HepG2 (cell line): ENCODE measurements around the gene ANKRD30A. TPM values are rescaled to one million over a fixed set of nuclear protein-coding genes. Genes with fewer than 3 reads are reported as not detected.

Source experiments
- ATAC-seq: fragments of 200-7000 bp; cut with Tn5 transposase; 3 replicates; pipeline ENCODE4 v1.9.1; 2020; ENCODE audit warnings: mild to moderate bottlenecking, moderate library complexity
- BruUV-seq: library from RNA; stranded (reverse); fragments of 400-500 nt; replicated peaks from 2 replicates; lab custom pipeline; 2021; lab: Mats Ljungman, UMichigan
- CTCF ChIA-PET: fragments of 300-600 bp; formaldehyde crosslinking; extraction: SDS; loops from one replicate; lab custom pipeline; 2021; ENCODE audit warnings: low total read pairs, inconsistent platforms, low intra/inter-chr PET ratio; lab: Yijun Ruan, JAX
- POLR2A ChIA-PET: fragments of 350-600 bp; sonication (Branson Sonifier 250); formaldehyde crosslinking; loops from one replicate; lab custom pipeline; 2020; ENCODE audit warnings: antibody characterized with exemption, inconsistent platforms; lab: Yijun Ruan, JAX
- DNase-seq: peaks from one replicate; pipeline ENCODE4 v3.0.0-alpha.2; 2015; ENCODE audit warnings: low spot score
- FAIRE-seq: peaks from 3 replicates; lab custom pipeline; 2011; peaks lifted over from hg19 to GRCh38; lab: Jason Lieb, UNC
- H2AFZ ChIP-seq: one replicate; pipeline ENCODE4 v1.6.1; 2011; ENCODE audit warnings: low read length, inconsistent platforms
- H3K27ac ChIP-seq: fragments of 300-600 bp; 3 replicates; pipeline ENCODE4 v1.8.0; 2011; ENCODE audit warnings: mixed run types, mild to moderate bottlenecking, mixed read lengths, low read length, inconsistent platforms; ENCODE audit not compliant: insufficient read depth; ENCODE audit errors: extremely low read length
- H3K27me3 ChIP-seq, 2 experiments: fragments of 200-600 bp in 1 of 2; 2 replicates in 1 of 2; 3 replicates in 1 of 2; pipeline versions ENCODE4 v1.6.0 to v1.8.0; 2011; ENCODE audit warnings: low read length in 2 of 2, mild to moderate bottlenecking in 2 of 2, moderate library complexity in 2 of 2, inconsistent platforms in 1 of 2; ENCODE audit not compliant: insufficient read depth in 2 of 2, control insufficient read depth in 1 of 2
- H3K36me3 ChIP-seq, 2 experiments: fragments of 200-600 bp in 1 of 2; replicated peaks in 1 of 2; 2 replicates in 1 of 2; 3 replicates in 1 of 2; pipeline versions ENCODE4 v1.5.1 to v1.8.0; 2011; ENCODE audit warnings: low read length in 2 of 2, inconsistent platforms in 1 of 2; ENCODE audit not compliant: insufficient read depth in 2 of 2, control insufficient read depth in 1 of 2
- H3K4me1 ChIP-seq: 2 replicates; pipeline ENCODE4 v1.5.1; 2012; ENCODE audit warnings: low read length, inconsistent platforms; ENCODE audit not compliant: insufficient read depth
- H3K4me2 ChIP-seq: 2 replicates; pipeline ENCODE4 v1.6.0; 2011; ENCODE audit warnings: low read depth, low read length, inconsistent platforms
- H3K4me3 ChIP-seq, 3 experiments: fragments of 200-600 bp in 1 of 3; sonication (generic), shearing (Covaris generic) in 1 of 3; replicated peaks in 1 of 3; 2 replicates each; pipeline ENCODE4 v1.5.1; 2011 to 2016; ENCODE audit warnings: low read length in 3 of 3, inconsistent platforms in 2 of 3, low read depth in 2 of 3, mild to moderate bottlenecking in 2 of 3, control low read depth in 1 of 3, mixed read lengths in 1 of 3; ENCODE audit not compliant: insufficient read depth in 1 of 3
- H3K79me2 ChIP-seq: one replicate; pipeline ENCODE4 v1.6.1; 2011; ENCODE audit warnings: low read length, inconsistent platforms; ENCODE audit not compliant: insufficient read depth
- H3K9ac ChIP-seq: 2 replicates; pipeline ENCODE4 v1.6.0; 2011; ENCODE audit warnings: mild to moderate bottlenecking, low read depth, low read length, inconsistent platforms; ENCODE audit not compliant: insufficient read depth
- H3K9me3 ChIP-seq: 2 replicates; pipeline ENCODE4 v1.5.1; 2012; ENCODE audit warnings: mild to moderate bottlenecking, low read length
- H4K20me1 ChIP-seq: 2 replicates; pipeline ENCODE4 v1.6.0; 2011; ENCODE audit warnings: inconsistent platforms, mild to moderate bottlenecking, low read length, moderate library complexity; ENCODE audit not compliant: insufficient read depth
- HIVEP1 ChIP-seq: sonication (generic); formaldehyde crosslinking; IDR thresholded peaks from 2 replicates; pipeline ENCODE4 v1.4.0; 2020; ENCODE audit warnings: mild to moderate bottlenecking, missing genetic modification reagents
- IRF2 ChIP-seq: IDR thresholded peaks from 2 replicates; pipeline ENCODE4 v1.6.1; 2018; ENCODE audit warnings: missing genetic modification reagents, missing compliant biosample characterization
- JUND ChIP-seq: sonication (generic); formaldehyde crosslinking; IDR thresholded peaks from 2 replicates; pipeline ENCODE4 v1.8.0; 2022; ENCODE audit warnings: mild to moderate bottlenecking, missing genetic modification reagents
- KLF6 ChIP-seq: IDR thresholded peaks from 2 replicates; pipeline ENCODE4 v1.8.0; 2016; ENCODE audit warnings: missing biosample characterization, missing genetic modification reagents
- MAFK ChIP-seq, 2 experiments: IDR thresholded peaks in 1 of 2; conservative IDR thresholded peaks in 1 of 2; 2 replicates each; pipeline ENCODE4 v1.6.1; 2011; ENCODE audit warnings: improper control_type of control experiment in 2 of 2, low read length in 2 of 2
- MEIS1 ChIP-seq: sonication (generic); formaldehyde crosslinking; IDR thresholded peaks from 2 replicates; pipeline ENCODE4 v1.9.0; 2021; ENCODE audit warnings: mild to moderate bottlenecking, missing genetic modification reagents, moderate library complexity, borderline replicate concordance
- NR3C1 ChIP-seq: sonication (generic); formaldehyde crosslinking; IDR thresholded peaks from 2 replicates; pipeline ENCODE4 v1.4.0; 2020; ENCODE audit warnings: missing genetic modification reagents
- RXRB ChIP-seq: IDR thresholded peaks from 2 replicates; pipeline ENCODE4 v1.6.1; 2016; ENCODE audit warnings: borderline replicate concordance, missing genetic modification reagents, missing compliant biosample characterization
- SIN3B ChIP-seq: fragments of 150-350 bp; IDR thresholded peaks from 2 replicates; pipeline ENCODE4 v1.6.1; 2014; ENCODE audit warnings: low read length
- ZBTB7A ChIP-seq: sonication (generic); formaldehyde crosslinking; IDR thresholded peaks from 2 replicates; pipeline ENCODE4 v1.8.0; 2022; ENCODE audit warnings: mild to moderate bottlenecking, missing genetic modification reagents
- ZFYVE20 ChIP-seq: sonication (generic); formaldehyde crosslinking; IDR thresholded peaks from 2 replicates; pipeline ENCODE4 v1.8.0; 2023; ENCODE audit warnings: low read depth, mild to moderate bottlenecking, moderate library complexity, missing genetic modification reagents, borderline replicate concordance
- ZNF180 ChIP-seq: sonication (generic); formaldehyde crosslinking; IDR thresholded peaks from 2 replicates; pipeline ENCODE4 v1.4.0; 2020; ENCODE audit warnings: low read depth, missing genetic modification reagents, borderline replicate concordance
- ZNF337 ChIP-seq: sonication (generic); formaldehyde crosslinking; IDR thresholded peaks from 2 replicates; pipeline ENCODE4 v1.5.1; 2020; ENCODE audit warnings: missing genetic modification reagents, low read depth, mild to moderate bottlenecking, borderline replicate concordance
- ZNF34 ChIP-seq: sonication (generic); formaldehyde crosslinking; IDR thresholded peaks from 2 replicates; pipeline ENCODE4 v1.4.0; 2020; ENCODE audit warnings: mild to moderate bottlenecking, missing genetic modification reagents, borderline replicate concordance
- ZNF572 ChIP-seq: sonication (generic); formaldehyde crosslinking; IDR thresholded peaks from 2 replicates; pipeline ENCODE4 v1.5.1; 2020; ENCODE audit warnings: mild to moderate bottlenecking, missing genetic modification reagents
- ZNF7 ChIP-seq: IDR thresholded peaks from 2 replicates; pipeline ENCODE4 v1.6.1; 2016; ENCODE audit warnings: missing biosample characterization, missing genetic modification reagents
- WGBS: methylation state at CpG from one replicate; pipeline ENCODE4 v1.1.6; 2017; ENCODE audit warnings: low lambda C conversion rate; 5-methylcytosine and 5-hydroxymethylcytosine counted together
- in situ Hi-C: cut with HindIII; loops from 2 replicates; pipeline ENCODE4 v1.10.0; 2017; ENCODE audit warnings: low pct_unique_long_range_greater_than_20kb; ENCODE audit not compliant: extremely low pct_ligation_motif_present
- intact Hi-C: fragments of 100-400 bp; cut with micrococcal nuclease; formaldehyde crosslinking; loops from one replicate; pipeline ENCODE4 v1.10.0; 2022; ENCODE audit not compliant: unreplicated experiment
- polyA plus RNA-seq, 8 experiments: library from polyadenylated mRNA; depleted of rRNA in 3 of 8; stranded (reverse) in 7 of 8; unstranded in 1 of 8; fragments of >200 nt; fragmentation: Illumina TruSeq in 4 of 8; extraction: Trizol in 4 of 8; gene quantifications; 2 replicates each; pipeline versions ENCODE4 v1.2.1 to v1.2.3, GENCODE V29; 2011 to 2016; ENCODE audit warnings: low read depth in 4 of 8, missing spikeins in 1 of 8, mixed read lengths in 1 of 8; ENCODE audit not compliant: insufficient read depth in 1 of 8
- total RNA-seq, 5 experiments: library from RNA; depleted of rRNA; stranded (reverse); fragments of >200 nt; fragmentation: Illumina TruSeq; extraction: Trizol; gene quantifications; 2 replicates each; pipeline ENCODE4 v1.2.3, GENCODE V29; 2016; ENCODE audit warnings: low read depth in 1 of 5
- TF ChIP-seq, protein P1 (sequence below): IDR thresholded peaks from 2 replicates; pipeline ENCODE4 v1.6.1; 2016; ENCODE audit warnings: low read depth
- TF ChIP-seq, protein P2 (sequence below): sonication (generic); formaldehyde crosslinking; IDR thresholded peaks from 2 replicates; pipeline ENCODE4 v1.8.0; 2022; ENCODE audit warnings: mild to moderate bottlenecking, missing genetic modification reagents, moderate library complexity
- TF ChIP-seq, protein P3 (sequence below): sonication (generic); formaldehyde crosslinking; IDR thresholded peaks from 2 replicates; pipeline ENCODE4 v1.8.1; 2023; ENCODE audit warnings: mild to moderate bottlenecking, moderate library complexity, missing genetic modification reagents

Gene ANKRD30A
- total and polyA plus RNA-seq, 2 of the 13 experiments (the other 11 are each of a cell fraction or from before 2014, with no cell fraction given): not detected

DNA sequence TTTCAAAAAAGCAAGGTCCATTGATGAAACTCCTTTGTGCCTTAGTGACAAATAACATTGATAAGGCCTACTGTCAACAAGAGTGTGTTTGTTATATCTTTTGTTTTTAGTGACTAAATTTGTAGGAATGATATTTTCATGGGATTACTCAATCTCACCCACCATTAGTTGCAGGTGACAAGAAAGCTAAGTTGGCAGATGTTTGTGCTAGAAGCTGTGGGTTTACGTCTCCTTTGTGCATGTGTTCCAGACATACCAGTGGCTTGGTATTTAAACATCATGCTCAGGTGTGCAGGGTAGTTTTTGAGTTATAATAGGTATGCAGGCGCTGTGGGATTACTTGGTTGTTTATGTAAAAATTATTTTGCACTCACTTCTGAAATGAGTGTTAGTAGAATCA, 178.6 kb downstream of the ANKRD30A start:
- Histone ChIP-seq H3K36me3 (no peaks in the 10 kb centered on the region), H3K4me2 (no peak overlapping the region)
- no peak for FAIRE-seq
- TF ChIP-seq, protein P1, sequence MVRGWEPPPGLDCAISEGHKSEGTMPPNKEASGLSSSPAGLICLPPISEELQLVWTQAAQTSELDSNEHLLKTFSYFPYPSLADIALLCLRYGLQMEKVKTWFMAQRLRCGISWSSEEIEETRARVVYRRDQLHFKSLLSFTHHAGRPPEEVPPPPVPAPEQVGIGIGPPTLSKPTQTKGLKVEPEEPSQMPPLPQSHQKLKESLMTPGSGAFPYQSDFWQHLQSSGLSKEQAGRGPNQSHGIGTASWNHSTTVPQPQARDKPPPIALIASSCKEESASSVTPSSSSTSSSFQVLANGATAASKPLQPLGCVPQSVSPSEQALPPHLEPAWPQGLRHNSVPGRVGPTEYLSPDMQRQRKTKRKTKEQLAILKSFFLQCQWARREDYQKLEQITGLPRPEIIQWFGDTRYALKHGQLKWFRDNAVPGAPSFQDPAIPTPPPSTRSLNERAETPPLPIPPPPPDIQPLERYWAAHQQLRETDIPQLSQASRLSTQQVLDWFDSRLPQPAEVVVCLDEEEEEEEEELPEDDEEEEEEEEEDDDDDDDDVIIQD (CRISPR knock-in tag): no peak
- no peak for TF ChIP-seq ZNF337
- TF ChIP-seq ZNF180 (CRISPR knock-in tag): no peak
- no peak for TF ChIP-seq ZNF34 (CRISPR knock-in tag)
- no peak for TF ChIP-seq HIVEP1 (CRISPR knock-in tag)
- no peak for TF ChIP-seq ZFYVE20 (CRISPR knock-in tag)
- TF ChIP-seq KLF6 (CRISPR knock-in tag): no peak
- TF ChIP-seq, protein P2, sequence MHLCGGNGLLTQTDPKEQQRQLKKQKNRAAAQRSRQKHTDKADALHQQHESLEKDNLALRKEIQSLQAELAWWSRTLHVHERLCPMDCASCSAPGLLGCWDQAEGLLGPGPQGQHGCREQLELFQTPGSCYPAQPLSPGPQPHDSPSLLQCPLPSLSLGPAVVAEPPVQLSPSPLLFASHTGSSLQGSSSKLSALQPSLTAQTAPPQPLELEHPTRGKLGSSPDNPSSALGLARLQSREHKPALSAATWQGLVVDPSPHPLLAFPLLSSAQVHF (CRISPR knock-in tag): no peak
- TF ChIP-seq RXRB (CRISPR knock-in tag): no peak
- TF ChIP-seq IRF2 (CRISPR knock-in tag): no peak
- no peak for TF ChIP-seq ZNF572 (CRISPR knock-in tag)
- TF ChIP-seq JUND (CRISPR knock-in tag): no peak
- no peak for TF ChIP-seq NR3C1 (CRISPR knock-in tag)
- no peak for TF ChIP-seq ZNF7 (CRISPR knock-in tag)
- no peak for TF ChIP-seq ZBTB7A (CRISPR knock-in tag)
- TF ChIP-seq MAFK (conservative IDR thresholded peaks at IDR 0.05 in 1 of 2, IDR thresholded peaks at IDR 0.05 in 1 of 2; ENCODE audit: low read length in 2 of 2): no peak
- TF ChIP-seq MEIS1 (CRISPR knock-in tag): no peak
- TF ChIP-seq SIN3B: no peak
- TF ChIP-seq, protein P3, sequence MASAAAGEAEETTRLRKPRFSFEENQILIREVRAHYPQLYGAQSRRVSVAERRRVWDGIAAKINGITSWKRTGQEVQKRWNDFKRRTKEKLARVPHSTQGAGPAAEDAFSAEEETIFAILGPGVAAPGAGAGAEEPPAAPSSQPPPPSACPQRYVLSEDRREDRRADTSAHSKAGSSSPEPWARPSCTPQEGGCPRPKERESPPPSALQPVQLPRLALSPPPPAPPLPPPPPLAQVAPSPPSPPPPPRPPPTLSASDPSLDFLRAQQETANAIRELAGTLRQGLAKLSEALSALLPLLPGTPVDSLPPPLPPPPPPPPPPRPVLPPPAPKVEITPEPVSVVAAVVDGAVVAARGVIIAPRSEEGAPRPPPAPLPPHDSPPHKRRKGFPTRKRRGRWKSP (CRISPR knock-in tag): no peak
- TF ChIP-seq, all 625 proteins: peak for 0
- Histone ChIP-seq H2AFZ (no peak overlapping the region), H3K27ac (no peak overlapping the region), H4K20me1 (no peaks in the 10 kb centered on the region), H3K4me1 (no peaks in the 10 kb centered on the region), H3K9me3 (0 out of 2 replicates have a peak, but pooled peaks cover 3% of the 10 kb centered on the region), H3K27me3 (no peaks in the 10 kb centered on the region), H3K4me3 (no peak overlapping the region), H3K79me2 (no peaks in the 10 kb centered on the region), H3K9ac (no peak overlapping the region)
- intact Hi-C loops (no loop called here), in situ Hi-C loops (no loop called here)
- ATAC-seq (no peak), DNase-seq (no peak)
- 0% methylated on average over 2 of the region's 2 CpGs for WGBS
- no TSS peak for BruUV-seq
- POLR2A ChIA-PET: no interaction called here
- CTCF ChIA-PET: no interaction called here
